Common myeloid progenitor, CD34-positive (primary cell): ENCODE measurements around the gene TAS2R19. TPM values are rescaled to one million over a fixed set of nuclear protein-coding genes. Genes with fewer than 3 reads are reported as not detected.
"Not testable (repeated sequence)": the region's sequence is repeated elsewhere in the genome, so short reads cannot be mapped to it uniquely, and the experiment has no call there.

Experiments used
- CTCF ChIA-PET: fragments of 350-600 bp; sonication (Branson Sonifier 250); formaldehyde crosslinking; loops from one replicate; lab custom pipeline; 2021; ENCODE audit warnings: antibody characterized with exemption; lab: Charles Lee
- POLR2A ChIA-PET: fragments of 350-600 bp; sonication (Branson Sonifier 250); formaldehyde crosslinking; loops from one replicate; lab custom pipeline; 2021; ENCODE audit warnings: antibody characterized with exemption; lab: Charles Lee
- DNase-seq, 3 donors: peaks; one replicate each; pipeline versions ENCODE4 v3.0.0 to v3.0.0-alpha.2; 2013
- H3K27ac ChIP-seq, 2 experiments: 1 replicate in 1 of 2; 2 replicates in 1 of 2; pipeline ENCODE4 v1.7.0; 2013; ENCODE audit warnings: inconsistent platforms in 2 of 2, low read length in 2 of 2, mild to moderate bottlenecking in 2 of 2, low read depth in 1 of 2, moderate library complexity in 1 of 2; ENCODE audit not compliant: severe bottlenecking in 2 of 2, insufficient read depth in 1 of 2, poor library complexity in 1 of 2
- H3K27me3 ChIP-seq, 5 experiments: replicated peaks in 2 of 5; 1 replicate in 3 of 5; 2 replicates in 2 of 5; pipeline versions ENCODE4 v1.6.1 to v1.7.0; 2013; ENCODE audit warnings: low read length in 4 of 5, mild to moderate bottlenecking in 2 of 5, moderate library complexity in 2 of 5, inconsistent platforms in 1 of 5; ENCODE audit not compliant: insufficient read depth in 5 of 5, control insufficient read depth in 4 of 5
- H3K36me3 ChIP-seq, 4 experiments: 1 replicate in 2 of 4; 2 replicates in 2 of 4; pipeline versions ENCODE4 v1.6.1 to v1.7.0; 2013; ENCODE audit warnings: low read length in 3 of 4, control low read depth in 1 of 4, mild to moderate bottlenecking in 1 of 4; ENCODE audit not compliant: control insufficient read depth in 4 of 4, insufficient read depth in 4 of 4
- H3K4me1 ChIP-seq, 4 experiments: 1 replicate in 3 of 4; 2 replicates in 1 of 4; pipeline versions ENCODE4 v1.6.1 to v1.7.1; 2013; ENCODE audit warnings: low read length in 3 of 4, mild to moderate bottlenecking in 3 of 4, control low read depth in 1 of 4, inconsistent platforms in 1 of 4, moderate library complexity in 1 of 4; ENCODE audit not compliant: control insufficient read depth in 4 of 4, insufficient read depth in 4 of 4; ENCODE audit errors: control extremely low read depth in 1 of 4
- H3K4me3 ChIP-seq, 7 experiments: 1 replicate in 4 of 7; 2 replicates in 3 of 7; pipeline versions ENCODE4 v1.5.1 to v1.7.0; 2013; ENCODE audit warnings: mild to moderate bottlenecking in 7 of 7, low read length in 6 of 7, moderate library complexity in 6 of 7, inconsistent platforms in 2 of 7, low read depth in 2 of 7, control low read depth in 1 of 7; ENCODE audit not compliant: insufficient read depth in 4 of 7, control insufficient read depth in 1 of 7; ENCODE audit errors: extremely low read depth in 1 of 7
- H3K9me3 ChIP-seq, 5 experiments: 1 replicate in 4 of 5; 2 replicates in 1 of 5; pipeline versions ENCODE4 v1.6.1 to v1.7.1; 2013; ENCODE audit warnings: low read length in 4 of 5, mild to moderate bottlenecking in 2 of 5, inconsistent platforms in 1 of 5, low read depth in 1 of 5, moderate library complexity in 1 of 5; ENCODE audit not compliant: control insufficient read depth in 4 of 5, insufficient read depth in 2 of 5; ENCODE audit errors: control extremely low read depth in 1 of 5
- WGBS: methylation state at CpG from one replicate; pipeline ENCODE4 v1.1.5; 2013; ENCODE audit not compliant: insufficient coverage; 5-methylcytosine and 5-hydroxymethylcytosine counted together
- polyA plus RNA-seq: library from polyadenylated mRNA; unstranded; fragments of 120-200 nt; gene quantifications from one replicate; pipeline ENCODE4 v1.2.1, GENCODE V29; 2013

The TAS2R19 gene
- 1.2 TPM for polyA plus RNA-seq

- Histone ChIP-seq H3K36me3 (peaks cover 5 to 19% (median 10%) of the 10 kb centered on the region in 4 experiments), H3K9me3 (peaks cover 0 to 12% (median 0%) of the 10 kb centered on the region in 5 experiments), H3K4me3 (no peak within 1 kb of the TSS), H3K4me1 (no peaks in the 10 kb centered on the region), H3K27me3 (no peaks in the 10 kb centered on the region), H3K27ac (no peak within 1 kb of the TSS)
- ChIA-PET CTCF (no interaction called here), POLR2A (no interaction called here)
- 100% methylated on average over 1 of the region's 1 CpG for WGBS
- DNase-seq: no peak
Measured at GRCh38 chr12:11022520-11022919, at the start of gene TAS2R19. Gene TAS2R19, minus strand, starts transcription at chr12:11022620. Its CDS starts 49 bp downstream, at chr12:11022571.

- no peak overlapping the region for H3K4me3 ChIP-seq
- H3K4me1 ChIP-seq: no peaks in the 10 kb centered on the region
- DNase-seq: no peak
- H3K27me3 ChIP-seq: no peaks in the 10 kb centered on the region
- 65% methylated on average over 4 of the region's 4 CpGs for WGBS
- H3K27ac ChIP-seq: no peak overlapping the region
- H3K9me3 ChIP-seq: peaks cover 0 to 4% (median 0%) of the 10 kb centered on the region in 5 experiments
- ChIA-PET POLR2A (no interaction called here), CTCF (no interaction called here)
- peaks cover 0 to 10% (median 0%) of the 10 kb centered on the region in 4 experiments for H3K36me3 ChIP-seq
Measured at GRCh38 chr12:11071414-11071813, 49.0 kb upstream of the TAS2R19 start.

GRCh38 chr12:11070999-11071398 is 48.6 kb upstream of the TAS2R19 start:
- DNase-seq: no peak
- Histone ChIP-seq H3K27me3 (no peaks in the 10 kb centered on the region), H3K27ac (no peak overlapping the region), H3K4me3 (no peak overlapping the region), H3K9me3 (peaks cover 0 to 4% (median 0%) of the 10 kb centered on the region in 5 experiments), H3K4me1 (no peaks in the 10 kb centered on the region), H3K36me3 (peaks cover 0 to 10% (median 0%) of the 10 kb centered on the region in 4 experiments)
- 67% methylated on average over 1 of the region's 1 CpG for WGBS
- POLR2A ChIA-PET: no interaction called here
- CTCF ChIA-PET: no interaction called here

GRCh38 chr12:11069854-11070365 is 47.5 kb upstream of the TAS2R19 start:
- Histone ChIP-seq H3K27ac (no peak overlapping the region), H3K27me3 (no peaks in the 10 kb centered on the region), H3K9me3 (peaks cover 0 to 4% (median 0%) of the 10 kb centered on the region in 5 experiments), H3K4me3 (no peak overlapping the region), H3K4me1 (no peaks in the 10 kb centered on the region), H3K36me3 (peaks cover 0 to 10% (median 0%) of the 10 kb centered on the region in 4 experiments)
- ChIA-PET POLR2A (no interaction called here), CTCF (no interaction called here)
- DNase-seq: no peak
- 96% methylated on average over 3 of the region's 5 CpGs for WGBS

GRCh38 chr12:11067514-11067913 is 45.1 kb upstream of the TAS2R19 start:
- peaks cover 0 to 4% (median 0%) of the 10 kb centered on the region in 5 experiments for H3K9me3 ChIP-seq
- H3K4me1 ChIP-seq: no peaks in the 10 kb centered on the region
- ChIA-PET POLR2A (no interaction called here), CTCF (no interaction called here)
- H3K36me3 ChIP-seq: peaks cover 0 to 10% (median 2%) of the 10 kb centered on the region in 4 experiments
- no peak overlapping the region for H3K27ac ChIP-seq
- no peaks in the 10 kb centered on the region for H3K27me3 ChIP-seq
- DNase-seq: no peak
- 90% methylated on average over 2 of the region's 2 CpGs for WGBS
- no peak overlapping the region for H3K4me3 ChIP-seq

GRCh38 chr12:11062194-11062593 is 39.8 kb upstream of the TAS2R19 start, which contains the start of gene TAS2R46:
Gene TAS2R46, minus strand, starts transcription at chr12:11062294. Its CDS starts 0 bp downstream, at chr12:11062294.
- DNase-seq, H3K4me1 ChIP-seq, H3K4me3 ChIP-seq, H3K36me3 ChIP-seq, POLR2A ChIA-PET, H3K27me3 ChIP-seq, H3K9me3 ChIP-seq, CTCF ChIA-PET, H3K27ac ChIP-seq: not testable (repeated sequence)
- no CpG with 5 or more reads among the region's 1 CpG for WGBS

GRCh38 chr12:11059784-11060183 is 37.4 kb upstream of the TAS2R19 start:
- H3K9me3 ChIP-seq: peaks cover 0 to 2% (median 0%) of the 10 kb centered on the region in 5 experiments
- peaks cover 0 to 11% (median 5%) of the 10 kb centered on the region in 4 experiments for H3K36me3 ChIP-seq
- DNase-seq: no peak
- H3K27ac ChIP-seq: no peak overlapping the region
- H3K27me3 ChIP-seq: no peaks in the 10 kb centered on the region
- no peaks in the 10 kb centered on the region for H3K4me1 ChIP-seq
- CTCF ChIA-PET: no interaction called here
- POLR2A ChIA-PET: no interaction called here
- no peak overlapping the region for H3K4me3 ChIP-seq
